ENCODE results near the gene NRG3. TPM values are rescaled to one million over a fixed set of nuclear protein-coding genes. Genes with fewer than 3 reads are reported as not detected.
"Not testable (repeated sequence)": the region's sequence is repeated elsewhere in the genome, so short reads cannot be mapped to it uniquely, and the experiment has no call there.

NRG3 gene
- total RNA-seq, 1 donor, result not detected

DNA sequence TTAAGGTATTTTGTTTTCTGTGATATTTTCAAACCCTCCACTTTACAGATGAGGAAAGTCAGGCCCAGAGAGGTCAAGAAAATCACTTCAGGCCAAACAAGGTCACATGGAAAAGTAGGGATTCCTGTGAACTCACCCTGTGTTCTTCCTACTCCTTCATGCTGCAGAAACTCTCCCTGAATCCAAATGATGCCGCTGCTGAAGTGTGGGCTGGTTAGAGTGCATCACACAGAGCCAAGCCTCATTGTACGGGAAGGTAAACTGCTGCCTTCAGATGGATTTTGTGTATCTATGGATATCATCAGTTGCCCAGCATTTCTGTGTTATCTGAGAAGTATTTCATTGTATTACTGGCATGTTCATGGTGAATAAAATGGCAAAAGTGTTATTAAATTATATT lies 75.4 kb downstream of the NRG3 start:
- DNase-seq (ENCODE audit: low read depth in 2 of 3, low spot score in 2 of 3), result no peak

DNA sequence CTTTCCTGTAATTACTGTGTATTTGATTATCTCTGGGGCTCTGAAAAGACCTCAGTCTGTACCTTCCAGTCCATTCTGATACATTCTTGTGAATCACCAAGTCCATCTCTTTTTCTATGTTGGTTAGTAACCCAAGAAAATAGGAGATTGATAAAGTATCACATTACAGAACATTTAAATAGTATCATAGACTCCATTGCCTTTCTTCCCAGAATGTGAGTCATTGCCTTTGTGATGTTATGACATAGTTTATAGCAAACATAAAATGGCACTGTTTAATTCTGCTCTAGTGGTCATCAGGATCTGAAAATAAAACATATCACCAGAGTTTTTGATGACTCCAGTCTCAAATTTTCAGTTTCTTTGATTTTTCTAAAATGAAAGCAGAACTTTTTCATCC lies 78.4 kb downstream of the NRG3 start:
- DNase-seq (ENCODE audit: low read depth in 2 of 3, low spot score in 2 of 3), result no peak

DNA sequence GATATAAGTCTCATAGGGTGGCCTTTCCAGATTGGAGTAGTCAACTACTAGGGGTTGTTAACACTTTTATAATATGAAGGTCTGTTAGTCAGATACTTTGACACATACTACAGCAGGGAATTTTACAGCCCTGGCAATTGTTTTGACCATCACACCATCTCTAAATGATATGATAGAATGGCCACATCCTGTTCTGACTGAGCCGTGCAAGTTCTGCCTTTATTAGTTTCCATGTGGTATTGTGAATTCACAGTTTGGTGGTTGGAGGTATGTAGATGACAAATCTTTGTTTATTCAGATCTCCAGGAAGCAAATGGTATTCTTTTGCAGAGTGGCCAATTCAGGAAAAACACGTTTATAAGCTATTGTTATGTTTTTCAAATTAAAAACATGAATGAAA lies 83.0 kb downstream of the NRG3 start:
- DNase-seq (ENCODE audit: low read depth in 2 of 3, low spot score in 2 of 3), result no peak

DNA sequence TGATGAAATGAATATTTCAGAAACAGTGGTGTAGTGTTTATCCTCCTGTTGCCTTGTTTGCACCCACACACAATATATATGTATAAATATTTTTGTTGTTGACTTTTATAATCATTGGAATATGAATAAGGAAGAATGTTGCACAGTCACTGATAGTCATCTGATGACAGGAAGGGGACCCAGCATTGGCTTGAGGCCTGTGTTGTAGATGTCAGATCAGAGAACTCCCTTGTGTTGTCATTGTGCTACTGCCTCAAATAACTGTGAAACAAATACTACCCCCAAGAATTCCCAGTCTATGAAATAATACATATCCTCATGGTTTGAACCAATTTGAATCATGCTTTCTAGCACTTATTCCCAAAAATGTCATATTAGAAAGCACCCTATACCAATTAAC lies 84.0 kb downstream of the NRG3 start:
- no peak for DNase-seq (ENCODE audit: low read depth in 2 of 3, low spot score in 2 of 3)

DNA sequence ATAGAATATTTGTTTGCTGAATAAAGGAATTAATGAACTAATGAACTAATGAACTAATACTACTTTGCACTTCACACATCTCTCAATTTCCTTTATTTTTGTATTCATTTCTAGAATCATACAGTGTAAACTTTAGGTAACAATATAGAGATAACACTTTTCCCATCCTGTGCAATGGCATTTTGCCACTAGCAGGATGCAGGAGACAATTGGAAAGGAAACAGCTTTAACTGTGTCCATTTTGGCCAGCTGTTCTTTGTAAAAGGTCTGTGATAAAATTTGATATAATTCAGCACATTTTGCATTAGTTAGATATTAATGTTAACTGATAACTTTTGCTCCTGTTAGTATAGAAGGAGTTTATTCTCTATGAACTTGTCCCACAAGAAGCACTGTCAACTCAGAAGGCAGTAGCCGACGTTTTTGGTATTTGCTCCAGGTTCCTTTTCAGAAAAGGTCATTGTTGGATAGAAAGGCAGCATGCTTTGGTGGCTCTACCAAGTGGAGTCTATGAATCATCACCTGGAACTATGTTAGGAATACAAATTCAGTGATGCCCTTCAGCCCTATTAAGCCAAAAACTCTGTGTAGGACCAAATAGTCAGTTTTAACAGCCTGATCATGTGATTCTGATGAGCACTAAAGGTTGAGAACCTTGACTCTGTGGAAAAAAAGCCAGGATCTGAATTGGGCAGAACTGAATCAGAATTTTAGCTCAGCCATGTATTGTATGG lies 86.6 kb downstream of the NRG3 start:
- DNase-seq (ENCODE audit: low read depth in 2 of 3, low spot score in 2 of 3), result no peak

DNA sequence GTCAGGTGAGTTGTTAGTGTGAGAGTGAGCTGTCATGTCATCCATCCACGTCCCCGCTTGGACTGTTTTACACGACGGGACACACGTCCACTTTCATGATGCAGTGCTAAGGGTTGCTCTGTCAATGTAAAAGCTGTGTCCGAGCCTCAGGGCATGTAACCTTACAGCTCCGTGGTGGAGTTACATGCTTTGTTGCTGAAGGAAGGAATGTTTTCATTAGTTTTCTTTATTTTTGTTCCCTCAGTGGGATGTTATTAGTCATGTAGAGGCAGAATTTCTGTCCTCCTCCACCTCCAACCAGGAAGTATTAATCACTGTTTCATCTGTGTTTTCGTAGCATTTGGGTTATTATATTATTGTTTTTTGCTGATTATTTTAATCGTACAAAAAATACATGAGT lies 88.6 kb downstream of the NRG3 start:
- no peak for DNase-seq (ENCODE audit: low read depth in 2 of 3, low spot score in 2 of 3)

DNA sequence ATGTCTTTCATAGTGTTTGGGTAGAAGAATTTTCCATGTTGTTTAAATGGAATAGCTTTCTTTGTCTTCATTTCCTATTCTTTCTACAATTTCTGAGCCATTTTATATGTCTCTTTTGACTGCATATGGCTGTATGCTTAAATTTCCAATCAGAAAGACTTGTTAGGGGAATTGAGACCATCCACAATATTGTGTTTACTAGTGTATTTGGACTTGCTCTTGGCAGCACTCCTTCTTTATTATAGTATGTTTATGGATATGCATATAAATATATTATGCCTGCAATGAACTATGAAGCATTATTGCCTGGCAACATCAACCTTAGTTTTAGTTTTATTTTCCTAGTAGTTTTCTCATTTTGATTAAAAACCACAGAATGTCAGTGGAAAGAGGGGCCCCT lies 92.7 kb downstream of the NRG3 start:
- DNase-seq (ENCODE audit: low read depth in 2 of 3, low spot score in 2 of 3), result no peak

DNA sequence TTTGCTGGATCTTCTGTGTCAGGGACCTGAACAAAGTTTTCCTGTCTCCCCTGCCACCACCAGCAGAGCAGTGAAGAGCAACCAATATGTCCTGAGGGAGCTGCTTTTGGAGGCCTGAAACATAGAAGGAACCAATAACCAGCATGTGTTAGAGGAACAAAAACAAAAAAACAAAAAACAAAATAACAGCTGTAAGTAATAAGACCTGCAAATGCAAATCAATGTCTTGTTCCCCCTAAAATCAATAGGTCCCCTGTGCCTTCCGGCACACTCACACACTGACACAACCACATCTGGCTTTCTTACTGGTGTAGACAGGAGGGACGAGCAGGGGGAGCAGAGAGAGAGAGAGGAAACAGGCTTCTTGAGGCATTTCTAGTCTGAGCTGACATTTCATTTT lies 94.1 kb downstream of the NRG3 start:
- DNase-seq (ENCODE audit: low read depth in 2 of 3, low spot score in 2 of 3), result no peak

DNA sequence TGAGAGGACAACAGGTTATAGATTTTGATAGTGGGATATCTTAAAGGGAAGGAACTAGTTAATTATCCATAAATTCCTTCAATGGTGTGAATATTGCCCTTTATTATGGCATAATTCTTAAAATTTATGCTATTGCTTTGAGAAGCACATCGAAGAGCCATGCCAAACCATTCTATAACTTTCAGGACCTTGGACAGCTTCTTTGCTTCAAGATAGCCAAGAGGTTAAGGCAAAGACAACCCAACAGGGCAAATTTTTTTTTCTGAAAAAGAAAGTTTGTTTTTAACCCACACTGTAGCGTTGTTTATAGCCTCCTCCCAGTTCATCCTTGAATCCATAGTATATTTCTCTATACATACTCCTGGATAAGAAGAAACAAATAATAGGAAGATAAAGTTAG lies 103.2 kb downstream of the NRG3 start:
- peak in 2 of 3 donors; percentile 3 to 41 for DNase-seq (ENCODE audit: low read depth in 2 of 3, low spot score in 2 of 3)

DNA sequence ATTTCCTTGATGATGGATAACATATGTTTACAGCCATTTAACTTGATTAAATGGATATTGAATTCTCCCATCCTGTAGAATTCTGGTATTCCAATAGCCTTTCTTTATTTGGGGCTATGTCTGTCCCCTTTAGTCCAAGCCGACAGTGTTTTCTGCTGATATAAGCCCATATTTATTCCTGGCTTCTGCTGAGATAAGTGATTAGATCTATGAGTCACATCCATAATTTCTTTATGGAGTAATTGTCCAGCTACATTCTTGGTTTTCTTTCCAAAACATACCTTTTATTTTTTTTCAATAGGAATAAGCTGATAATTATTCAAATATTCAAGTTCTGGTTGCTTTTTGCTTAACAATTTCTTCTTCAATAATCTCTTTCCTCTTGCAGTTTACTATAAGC lies 106.7 kb downstream of the NRG3 start:
- no peak for DNase-seq (ENCODE audit: low read depth in 2 of 3, low spot score in 2 of 3)

DNA sequence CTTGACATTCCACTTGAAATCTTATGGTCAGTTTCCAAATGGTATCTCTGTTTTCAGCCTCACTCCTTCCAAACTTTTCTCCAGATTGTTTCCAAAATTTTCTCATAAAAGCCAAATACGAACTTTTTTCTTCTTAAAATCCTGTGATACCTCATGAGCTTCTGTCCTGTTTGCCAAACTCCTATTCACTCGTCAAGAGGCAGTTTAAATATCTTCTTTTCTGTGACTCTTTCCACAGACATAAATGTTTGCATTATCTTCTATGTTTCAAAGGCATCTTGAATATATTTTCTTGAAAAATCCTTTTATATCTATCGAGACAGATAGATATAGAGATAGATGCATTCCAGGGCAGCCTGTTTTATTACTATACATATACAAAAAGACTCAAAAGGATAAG lies 109.4 kb downstream of the NRG3 start:
- no peak for DNase-seq (ENCODE audit: low read depth in 2 of 3, low spot score in 2 of 3)

DNA sequence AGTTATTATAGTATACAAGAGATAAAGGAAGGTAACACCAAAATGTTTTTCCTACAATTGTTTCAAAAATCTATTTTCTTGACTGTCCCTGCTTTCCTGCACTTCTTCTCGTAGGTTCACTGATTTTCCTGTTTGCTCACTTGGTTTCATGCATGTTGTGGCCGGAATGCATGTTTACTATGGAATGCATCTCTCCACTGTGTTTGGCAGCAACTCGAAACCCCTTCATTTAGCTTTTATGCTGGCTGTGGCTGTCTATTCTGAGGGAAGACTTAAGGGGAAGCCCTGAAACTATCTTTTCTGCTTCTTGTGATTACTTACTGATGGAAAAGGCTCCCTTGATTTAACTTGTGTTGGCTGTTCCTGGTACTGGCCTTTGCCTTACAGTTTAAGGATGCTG lies 120.3 kb downstream of the NRG3 start:
- no peak for DNase-seq (ENCODE audit: low read depth in 2 of 3, low spot score in 2 of 3)

DNA sequence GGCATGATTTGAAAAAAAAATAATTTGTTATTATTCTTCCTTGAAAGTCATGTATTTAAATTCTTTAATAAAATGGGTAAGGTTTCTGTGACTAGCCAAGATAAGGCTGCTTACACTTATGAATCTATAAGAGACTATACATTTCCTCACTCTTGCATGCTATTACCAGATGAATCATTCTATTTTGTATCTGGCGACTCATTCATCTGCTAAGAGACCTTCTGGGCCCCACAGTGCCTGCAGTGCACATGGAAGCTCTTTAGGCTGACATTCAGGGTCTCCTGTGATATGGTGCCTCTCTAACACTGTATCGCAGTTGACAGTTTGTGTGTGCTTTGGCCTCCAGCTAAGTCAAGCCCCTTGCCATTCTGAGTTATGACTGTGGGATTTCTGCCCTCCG lies 121.9 kb downstream of the NRG3 start:
- DNase-seq (ENCODE audit: low read depth in 2 of 3, low spot score in 2 of 3), result no peak

DNA sequence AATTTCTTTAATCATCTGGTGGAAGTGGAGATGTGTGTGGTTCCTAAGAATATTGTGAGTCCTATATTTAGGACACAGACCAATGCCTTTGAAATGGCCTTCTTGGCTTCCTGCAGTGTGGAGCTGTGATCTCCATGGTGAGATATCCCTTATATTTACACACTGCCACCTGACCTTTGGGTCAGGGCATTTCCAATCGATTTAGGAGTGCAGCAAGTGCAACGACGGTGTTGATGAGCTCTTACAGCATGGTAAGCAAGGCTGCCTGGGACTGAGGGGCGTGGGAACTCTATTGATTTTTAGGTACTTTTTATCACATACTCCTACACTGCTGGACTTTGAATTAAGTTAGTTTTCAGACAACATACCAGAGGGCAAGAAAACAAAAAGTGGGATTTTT lies 146.0 kb downstream of the NRG3 start:
- no peak for DNase-seq (ENCODE audit: low read depth in 2 of 3, low spot score in 2 of 3)

DNA sequence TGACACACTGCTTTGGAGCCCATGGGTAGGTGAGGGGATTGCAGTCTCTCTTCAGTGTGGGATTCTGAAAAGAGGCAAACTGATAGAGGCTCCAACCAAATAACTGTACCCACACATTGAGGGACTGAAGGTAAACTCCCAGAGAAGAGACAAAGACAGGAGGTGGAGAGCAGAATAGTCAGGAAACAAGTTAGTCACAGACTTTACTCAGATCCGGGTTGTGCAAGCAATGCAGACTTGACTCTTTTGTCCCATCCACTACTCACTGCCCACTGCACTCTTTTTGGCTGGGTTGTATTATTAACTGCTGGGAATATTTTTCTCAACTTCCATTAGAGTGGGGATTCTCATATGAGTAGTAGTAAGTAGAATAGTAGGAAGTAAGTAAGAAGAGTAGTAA lies 152.7 kb downstream of the NRG3 start:
- no peak for DNase-seq (ENCODE audit: low read depth in 2 of 3, low spot score in 2 of 3)

DNA sequence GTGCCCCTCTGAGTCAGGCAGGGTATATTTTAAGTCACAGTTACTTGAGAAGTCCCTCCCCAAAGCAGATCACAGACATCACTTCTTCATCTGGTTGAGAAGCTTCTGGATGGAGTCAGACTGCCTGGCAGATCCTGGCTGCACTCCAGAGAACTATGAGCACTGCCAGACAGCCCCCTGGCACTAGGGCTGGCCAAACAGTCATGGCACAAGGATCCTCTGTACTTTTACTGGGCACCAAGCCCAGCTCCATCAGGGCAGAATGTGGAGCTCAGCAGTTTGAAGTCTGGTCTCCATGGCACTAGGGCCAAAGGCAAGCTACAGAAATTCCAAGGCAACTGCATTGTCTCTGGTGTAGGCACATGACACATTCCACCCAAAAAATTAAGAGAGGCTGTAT lies 162.1 kb downstream of the NRG3 start:
- no peak for DNase-seq (ENCODE audit: low read depth in 2 of 3, low spot score in 2 of 3)

DNA sequence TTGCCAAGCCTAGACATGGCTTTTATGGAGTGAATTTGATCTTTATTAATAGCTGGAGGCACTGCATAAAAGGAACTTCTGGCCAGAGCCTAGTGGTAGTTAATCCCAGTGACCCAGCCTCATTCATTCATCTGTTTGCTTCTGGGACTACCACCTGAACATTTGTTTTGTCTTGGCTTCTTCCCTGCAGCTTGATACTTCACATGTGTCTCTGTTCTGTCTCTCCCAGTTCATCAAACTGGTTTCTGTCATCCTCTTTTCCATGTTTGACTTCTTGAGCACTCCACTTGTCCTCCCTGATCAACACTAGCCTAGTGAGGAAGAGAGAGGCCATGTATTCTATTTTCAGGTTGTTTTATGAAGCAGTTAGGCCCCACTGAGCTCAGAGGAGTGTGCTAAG lies 163.6 kb downstream of the NRG3 start:
- no peak for DNase-seq (ENCODE audit: low read depth in 2 of 3, low spot score in 2 of 3)

DNA sequence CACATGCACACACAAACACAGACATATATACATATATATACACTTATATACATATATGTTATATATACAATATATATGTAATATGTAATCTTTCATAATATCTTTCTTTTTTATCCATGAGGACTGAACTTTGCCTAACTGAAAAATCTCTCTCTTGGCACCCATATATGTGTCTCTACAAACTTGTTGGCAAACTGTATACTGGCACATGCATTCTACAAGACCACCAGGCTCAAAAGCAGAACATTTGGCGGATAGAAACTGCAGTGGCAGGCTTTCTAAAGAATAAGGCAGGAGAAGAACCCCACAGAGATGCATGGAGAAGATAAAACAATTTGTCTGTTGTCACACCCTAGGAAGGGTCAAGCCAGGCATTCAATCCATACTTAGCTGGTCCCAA lies 165.3 kb downstream of the NRG3 start:
- no peak for DNase-seq (ENCODE audit: low read depth in 2 of 3, low spot score in 2 of 3)

DNA sequence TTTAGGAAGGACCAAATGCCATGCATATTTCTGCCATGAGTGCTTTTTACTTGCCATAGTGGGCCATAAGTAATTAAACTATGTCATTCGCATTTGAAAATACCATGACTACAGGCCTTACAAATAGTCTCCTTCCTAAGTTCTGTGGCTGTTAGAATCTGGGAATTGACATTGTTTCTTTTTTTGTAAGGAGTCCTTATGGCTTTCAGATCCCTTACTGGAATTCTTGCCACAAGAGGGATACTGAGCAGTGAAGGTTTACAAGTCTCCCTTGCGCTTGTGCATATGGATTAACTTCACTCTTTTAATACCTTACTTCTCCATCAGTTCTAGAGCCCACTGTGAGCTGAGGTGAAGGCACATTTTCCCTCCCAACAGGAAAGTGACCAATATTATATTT lies 166.0 kb downstream of the NRG3 start:
- DNase-seq (ENCODE audit: low read depth in 2 of 3, low spot score in 2 of 3), result no peak

DNA sequence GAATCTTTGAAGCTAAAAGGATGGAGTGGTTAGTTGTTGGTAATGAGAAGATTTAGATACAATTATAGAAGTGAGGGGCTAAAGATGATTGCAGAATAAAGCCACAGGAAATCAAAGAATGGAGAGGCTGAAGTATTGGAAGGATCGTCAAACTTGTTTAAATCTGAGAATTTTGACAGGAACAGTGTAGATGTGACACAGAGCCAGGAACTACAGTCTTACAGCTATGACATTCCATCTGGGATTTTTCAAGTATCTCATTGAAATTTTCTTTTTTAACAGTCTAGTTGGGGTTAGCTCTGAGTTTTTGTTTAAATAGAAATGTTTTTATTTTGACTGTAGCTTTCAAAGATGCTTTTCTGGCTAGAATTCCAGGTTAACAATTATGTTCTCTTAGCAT lies 181.4 kb downstream of the NRG3 start:
- DNase-seq (ENCODE audit: low read depth in 2 of 3, low spot score in 2 of 3), result no peak

DNA sequence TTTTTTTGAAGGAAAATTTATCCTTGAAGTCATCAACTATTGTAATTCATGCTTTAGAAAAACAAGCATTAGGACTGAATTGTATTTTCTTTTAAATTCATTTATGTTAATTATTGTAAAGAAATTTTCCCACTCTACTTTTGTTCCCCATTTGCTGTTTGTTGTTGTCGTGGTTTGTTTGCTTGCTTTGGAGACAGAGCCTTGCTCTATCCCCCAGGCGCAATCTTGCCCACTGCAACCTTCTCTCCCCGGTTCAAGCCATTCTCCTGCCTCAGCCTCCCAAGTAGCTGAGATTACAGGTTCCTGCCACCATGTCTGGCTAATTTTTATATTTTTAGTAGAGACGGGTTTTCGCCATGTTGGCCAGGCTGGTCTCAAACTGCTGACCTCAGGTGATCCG lies 192.2 kb downstream of the NRG3 start:
- not testable (repeated sequence) for DNase-seq (ENCODE audit: low read depth in 2 of 3, low spot score in 2 of 3)

DNA sequence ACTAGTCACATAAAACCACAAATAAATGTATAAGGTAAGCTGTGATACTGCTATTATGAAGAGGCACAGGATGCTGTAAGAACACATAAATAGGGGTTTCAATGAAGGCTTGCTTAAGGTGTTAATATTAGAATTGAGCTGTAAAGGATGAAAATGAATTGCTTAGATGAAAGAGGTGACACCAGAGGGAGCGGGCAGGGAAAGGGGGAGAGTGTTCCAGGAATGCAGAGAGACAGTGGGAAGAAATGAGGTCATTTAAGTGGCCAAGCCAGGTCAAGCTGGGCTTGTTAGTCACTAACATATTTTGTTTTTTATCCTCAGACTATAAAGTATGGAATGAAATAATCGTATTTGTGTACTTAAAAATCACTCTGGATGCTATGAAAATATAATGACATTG lies 193.5 kb downstream of the NRG3 start:
- DNase-seq (ENCODE audit: low read depth in 2 of 3, low spot score in 2 of 3), result no peak

DNA sequence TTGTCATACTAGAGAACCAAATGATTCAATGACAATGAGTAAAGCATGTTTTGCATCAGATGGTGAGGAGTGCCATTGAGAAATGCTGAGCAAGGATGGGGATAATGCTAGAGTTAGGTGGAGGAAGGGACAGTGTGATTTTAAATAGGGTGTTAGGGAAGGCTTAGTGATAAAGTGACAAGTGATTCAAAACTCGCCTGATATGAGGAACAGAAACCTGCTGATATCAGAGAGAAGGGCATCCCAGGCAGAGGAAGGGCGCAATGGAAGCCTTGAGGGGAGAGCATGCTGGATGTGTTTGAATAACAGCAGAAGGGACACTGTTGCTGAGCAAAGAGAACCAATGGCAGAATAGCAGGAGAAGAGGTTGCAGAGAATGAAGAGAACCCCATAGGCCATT lies 196.2 kb downstream of the NRG3 start:
- no peak for DNase-seq (ENCODE audit: low read depth in 2 of 3, low spot score in 2 of 3)

All from hematopoietic multipotent progenitor cell (in vitro differentiated cells).